Erythroblast (primary cell): Measurements from ENCODE around the gene BRME1.

ENCODE experiments used
- GATA1 ChIP-seq: IDR thresholded peaks from 2 replicates; pipeline ENCODE4 v1.6.1; 2011; ENCODE audit warnings: low read depth, mild to moderate bottlenecking, control low read depth, low read length, moderate library complexity
- POLR2A ChIP-seq: IDR thresholded peaks from 2 replicates; pipeline ENCODE4 v1.6.1; 2011; ENCODE audit warnings: mild to moderate bottlenecking, low read length

GRCh38 chr19:13932911-13933393 lies 27.0 kb upstream of the BRME1 start:
- TF ChIP-seq POLR2A (no peak), GATA1 (no peak)
